NCI-H510A (cell line): Measurements from ENCODE around the gene GPC2.
"Not testable (repeated sequence)": the region's sequence is repeated elsewhere in the genome, so short reads cannot be mapped to it uniquely, and the experiment has no call there.

Experiments used
- DNase-seq: peaks from one replicate; lab custom pipeline; 2025; lab: John Stamatoyannopoulos, UW

The GPC2 gene, protein sequence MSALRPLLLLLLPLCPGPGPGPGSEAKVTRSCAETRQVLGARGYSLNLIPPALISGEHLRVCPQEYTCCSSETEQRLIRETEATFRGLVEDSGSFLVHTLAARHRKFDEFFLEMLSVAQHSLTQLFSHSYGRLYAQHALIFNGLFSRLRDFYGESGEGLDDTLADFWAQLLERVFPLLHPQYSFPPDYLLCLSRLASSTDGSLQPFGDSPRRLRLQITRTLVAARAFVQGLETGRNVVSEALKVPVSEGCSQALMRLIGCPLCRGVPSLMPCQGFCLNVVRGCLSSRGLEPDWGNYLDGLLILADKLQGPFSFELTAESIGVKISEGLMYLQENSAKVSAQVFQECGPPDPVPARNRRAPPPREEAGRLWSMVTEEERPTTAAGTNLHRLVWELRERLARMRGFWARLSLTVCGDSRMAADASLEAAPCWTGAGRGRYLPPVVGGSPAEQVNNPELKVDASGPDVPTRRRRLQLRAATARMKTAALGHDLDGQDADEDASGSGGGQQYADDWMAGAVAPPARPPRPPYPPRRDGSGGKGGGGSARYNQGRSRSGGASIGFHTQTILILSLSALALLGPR

DNA sequence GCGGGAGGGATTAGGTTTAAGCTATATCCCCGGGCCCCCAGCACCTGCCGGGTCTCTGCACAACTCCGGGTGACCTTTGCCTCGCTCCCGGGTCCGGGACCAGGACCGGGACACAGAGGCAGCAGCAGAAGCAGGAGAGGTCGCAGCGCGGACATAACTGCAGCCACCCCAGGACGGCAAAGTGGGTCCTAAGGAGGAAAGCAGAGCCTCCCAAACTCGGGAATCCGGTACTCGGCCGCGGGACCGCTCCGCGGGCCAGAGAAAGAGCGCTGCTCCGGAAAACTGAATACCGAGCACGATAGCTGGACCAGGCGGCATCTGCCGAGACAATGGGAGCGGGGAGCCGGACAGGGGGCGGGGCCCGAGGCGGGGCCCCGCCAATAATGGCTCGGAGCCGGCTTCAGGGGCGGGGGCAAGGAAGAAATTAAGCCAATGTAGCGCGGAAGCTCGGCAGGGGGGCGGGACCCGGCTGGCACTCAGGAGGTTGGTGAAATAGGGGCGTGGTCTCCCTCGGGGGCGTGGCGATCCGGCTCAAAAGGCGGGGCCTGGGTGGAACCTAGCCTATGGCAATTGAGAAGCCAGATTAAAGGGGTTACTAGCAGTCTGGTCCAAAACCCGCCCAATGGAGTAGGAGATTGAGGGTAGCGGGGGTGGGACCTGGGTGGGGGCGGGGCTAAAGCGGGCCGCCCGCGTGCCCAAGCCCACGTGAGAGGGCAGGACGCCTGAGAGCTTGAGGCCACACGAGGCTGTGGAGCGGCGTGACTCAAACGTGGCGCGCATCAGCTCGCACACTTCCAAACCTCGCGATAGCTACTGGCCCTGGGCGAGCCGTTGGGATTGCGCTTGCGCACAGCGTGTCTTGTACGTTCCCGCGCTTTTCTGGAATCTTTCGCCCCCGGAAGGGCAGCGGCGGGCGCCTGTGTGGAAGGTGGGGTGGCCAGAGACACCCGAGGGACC, at the start of gene GPC2, which contains the start of gene STAG3:
Gene GPC2 (minus strand): TSS at position 337 of the 957 bp plus-strand sequence. CDS start 182 bp downstream, at position 155.
Gene STAG3 (plus strand): TSS at position 874 of the 957 bp plus-strand sequence. CDS start 2,639 bp downstream, outside the sequence.
- DNase-seq, result peak; percentile 82

DNA sequence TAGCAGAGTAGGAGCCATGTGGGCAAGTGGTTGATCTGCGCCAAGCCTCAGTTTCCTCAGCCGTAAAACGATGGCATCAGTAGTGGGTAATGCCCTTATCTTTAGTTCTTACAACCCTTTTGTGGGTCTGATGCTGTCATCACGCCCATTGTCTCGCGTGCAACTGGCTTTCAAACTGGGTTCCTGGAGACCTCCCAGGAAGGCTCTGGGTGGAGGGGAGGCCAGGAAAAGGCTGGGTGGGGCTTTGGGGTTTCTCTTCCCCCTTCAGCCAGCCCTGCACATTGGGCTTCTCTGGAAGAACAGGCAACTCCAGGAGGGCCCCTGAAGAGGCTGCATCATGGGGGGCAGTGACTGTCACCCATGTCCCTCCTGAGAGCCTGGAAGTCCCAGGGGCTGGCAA, 47.7 kb upstream of the GPC2 start:
- not testable (repeated sequence) for DNase-seq

DNA sequence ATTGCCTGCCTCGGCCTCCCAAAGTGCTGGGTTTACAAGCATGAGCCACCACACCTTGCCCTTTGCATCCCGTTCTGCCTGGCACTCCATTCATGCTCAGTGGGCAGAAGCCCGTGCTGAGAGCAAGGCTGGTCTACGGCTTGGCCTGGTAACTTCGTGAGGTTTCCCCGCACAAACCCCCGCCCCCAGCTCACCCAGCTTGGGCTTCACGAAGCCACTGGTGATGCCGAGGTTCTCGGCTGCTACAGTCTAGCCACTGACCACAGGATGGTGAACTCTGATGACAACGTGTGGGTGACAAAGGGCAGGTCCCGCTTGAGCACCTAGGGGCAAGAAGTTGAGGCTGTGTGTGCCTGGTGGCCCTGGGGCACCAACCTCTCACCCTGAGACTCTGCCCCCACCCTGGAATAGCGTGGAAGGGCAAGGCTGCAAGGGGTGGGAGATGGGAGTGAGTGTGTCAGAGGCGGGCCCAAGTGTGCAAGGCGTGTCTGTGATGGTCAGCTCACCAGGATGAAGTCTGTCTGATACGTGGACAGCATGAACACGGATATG, 46.3 kb upstream of the GPC2 start:
- not testable (repeated sequence) for DNase-seq

DNA sequence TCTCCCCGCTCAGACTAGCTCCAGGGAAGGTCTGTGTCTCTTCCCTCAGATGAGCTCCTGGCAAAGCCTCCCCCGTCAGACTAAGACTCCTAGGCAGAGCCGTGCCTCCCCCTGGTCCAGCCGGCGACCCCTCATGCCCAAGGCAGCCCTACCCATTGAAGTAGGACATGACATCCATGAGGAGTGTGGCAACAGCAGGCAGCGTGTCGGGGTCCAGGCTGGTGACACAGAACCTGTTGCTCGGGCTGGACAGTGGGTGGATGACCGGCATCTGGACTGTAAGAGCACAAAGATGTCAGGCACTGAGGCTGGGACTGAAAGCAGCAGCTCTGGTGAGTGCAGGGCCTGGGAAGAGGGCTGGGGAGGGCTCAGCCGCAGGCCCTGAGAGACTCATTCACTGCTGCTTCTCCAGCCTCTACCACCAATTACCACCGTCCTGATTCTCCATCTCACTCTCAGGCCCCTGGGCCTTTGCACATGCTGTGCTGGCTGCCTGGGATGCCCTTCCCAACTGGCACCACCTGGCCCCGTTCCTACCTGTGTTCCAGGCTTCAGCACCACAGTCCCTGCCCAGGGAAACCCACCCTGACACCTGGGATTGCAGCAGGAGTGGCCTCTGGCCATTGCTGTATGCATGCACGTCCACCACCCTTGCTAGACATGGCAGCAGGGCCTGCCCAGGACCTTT, 45.4 kb upstream of the GPC2 start:
- no peak for DNase-seq

DNA sequence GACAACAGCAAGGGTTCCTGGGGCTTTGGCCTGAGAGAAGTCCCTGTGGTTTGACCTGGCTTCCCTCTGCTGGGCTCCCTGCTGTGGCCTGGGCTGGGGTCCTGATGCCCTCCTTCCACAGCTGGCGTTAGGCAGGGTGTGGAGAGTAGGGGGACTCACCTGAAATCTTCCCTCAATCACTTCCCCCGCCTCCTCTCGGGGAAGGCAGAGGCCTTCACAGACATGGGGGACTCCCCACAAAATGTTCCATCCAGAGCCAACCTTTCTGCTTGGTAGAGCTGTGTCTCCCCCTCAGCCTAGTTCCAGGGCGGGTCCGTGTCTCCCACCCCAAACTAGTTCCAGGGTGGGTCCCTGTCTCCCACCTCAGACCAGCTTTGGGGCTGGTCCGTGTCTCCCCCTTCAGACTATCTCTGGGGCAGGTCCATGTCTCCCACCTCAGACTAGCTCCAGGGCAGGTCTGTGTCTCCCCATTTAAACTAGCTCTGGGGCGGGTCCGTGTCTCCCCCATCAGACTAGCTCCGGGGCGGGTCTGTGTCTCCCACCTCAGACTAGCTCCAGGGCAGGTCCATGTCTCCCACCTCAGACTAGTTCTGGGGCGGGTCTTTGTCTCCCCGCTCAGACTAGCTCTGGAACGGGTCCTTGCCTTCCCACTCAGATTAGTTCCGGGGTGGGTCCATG, 44.7 kb upstream of the GPC2 start:
- no peak for DNase-seq

DNA sequence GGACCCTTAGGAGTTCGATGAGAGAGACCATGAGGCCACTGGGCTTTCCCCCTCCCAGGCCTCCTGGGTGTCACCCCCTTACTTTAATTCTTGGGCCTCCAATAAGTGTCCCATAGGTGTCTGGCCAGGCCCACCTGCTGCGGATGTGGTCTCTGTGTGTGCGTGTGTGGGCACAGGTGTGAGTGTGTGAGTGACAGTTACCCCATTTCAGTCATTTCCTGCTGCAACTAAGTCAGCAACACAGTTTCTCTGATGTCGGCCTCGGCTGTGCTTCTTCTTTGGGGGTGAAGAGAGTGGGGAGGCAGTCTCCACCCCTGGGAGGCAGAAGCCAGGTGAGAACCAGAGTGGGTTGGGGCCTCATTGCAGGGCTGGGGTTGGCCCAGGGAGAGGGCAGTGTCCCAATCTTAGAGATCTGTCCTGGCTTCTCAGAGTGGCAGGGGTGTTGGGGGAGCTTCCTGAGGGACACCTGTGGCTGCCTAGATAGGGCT, 44.1 kb upstream of the GPC2 start:
- DNase-seq, result no peak

DNA sequence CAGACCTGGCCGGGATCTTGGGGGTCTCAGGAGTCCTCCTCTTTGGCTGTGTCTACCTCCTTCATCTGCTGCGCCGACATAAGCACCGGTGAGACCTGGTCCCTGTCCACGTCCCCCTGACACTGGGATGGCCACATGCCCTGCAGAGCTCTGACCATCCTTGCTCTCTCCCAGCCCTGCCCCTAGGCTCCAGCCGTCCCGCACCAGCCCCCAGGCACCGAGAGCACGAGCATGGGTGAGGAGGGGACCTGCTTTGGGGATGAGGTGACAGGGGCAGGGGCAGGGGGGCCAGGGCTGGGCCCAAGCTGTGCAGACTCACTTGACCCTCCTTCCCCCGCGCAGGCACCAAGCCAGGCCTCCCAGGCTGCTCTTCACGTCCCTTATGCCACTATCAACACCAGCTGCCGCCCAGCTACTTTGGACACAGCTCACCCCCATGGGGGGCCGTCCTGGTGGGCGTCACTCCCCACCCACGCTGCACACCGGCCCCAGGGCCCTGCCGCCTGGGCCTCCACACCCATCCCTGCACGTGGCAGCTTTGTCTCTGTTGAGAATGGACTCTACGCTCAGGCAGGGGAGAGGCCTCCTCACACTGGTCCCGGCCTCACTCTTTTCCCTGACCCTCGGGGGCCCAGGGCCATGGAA, 43.5 kb upstream of the GPC2 start:
- no peak for DNase-seq

DNA sequence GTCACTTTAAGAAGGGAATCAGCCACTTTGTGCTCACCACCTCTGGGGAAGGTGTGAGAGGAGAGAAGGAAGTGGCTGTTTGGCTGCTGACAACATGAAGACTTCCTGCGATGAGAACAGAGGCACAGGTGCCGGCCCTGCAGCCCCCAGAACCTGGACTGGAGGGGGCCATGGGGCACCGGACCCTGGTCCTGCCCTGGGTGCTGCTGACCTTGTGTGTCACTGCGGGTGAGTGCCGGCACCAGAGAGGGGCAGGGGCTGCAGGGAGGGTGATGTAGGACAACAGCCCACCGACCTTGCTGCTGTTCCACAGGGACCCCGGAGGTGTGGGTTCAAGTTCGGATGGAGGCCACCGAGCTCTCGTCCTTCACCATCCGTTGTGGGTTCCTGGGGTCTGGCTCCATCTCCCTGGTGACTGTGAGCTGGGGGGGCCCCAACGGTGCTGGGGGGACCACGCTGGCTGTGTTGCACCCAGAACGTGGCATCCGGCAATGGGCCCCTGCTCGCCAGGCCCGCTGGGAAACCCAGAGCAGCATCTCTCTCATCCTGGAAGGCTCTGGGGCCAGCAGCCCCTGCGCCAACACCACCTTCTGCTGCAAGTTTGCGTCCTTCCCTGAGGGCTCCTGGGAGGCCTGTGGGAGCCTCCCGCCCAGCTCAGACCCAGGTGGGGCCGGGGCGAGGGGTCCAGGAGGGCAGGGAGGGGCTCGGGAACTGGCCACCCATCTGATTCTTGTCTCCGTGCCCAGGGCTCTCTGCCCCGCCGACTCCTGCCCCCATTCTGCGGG, 42.8 kb upstream of the GPC2 start, which contains the start of gene PVRIG:
Gene PVRIG (plus strand): TSS at position 149 of the 785 bp plus-strand sequence. CDS start 22 bp downstream, at position 171.
- not testable (repeated sequence) for DNase-seq

DNA sequence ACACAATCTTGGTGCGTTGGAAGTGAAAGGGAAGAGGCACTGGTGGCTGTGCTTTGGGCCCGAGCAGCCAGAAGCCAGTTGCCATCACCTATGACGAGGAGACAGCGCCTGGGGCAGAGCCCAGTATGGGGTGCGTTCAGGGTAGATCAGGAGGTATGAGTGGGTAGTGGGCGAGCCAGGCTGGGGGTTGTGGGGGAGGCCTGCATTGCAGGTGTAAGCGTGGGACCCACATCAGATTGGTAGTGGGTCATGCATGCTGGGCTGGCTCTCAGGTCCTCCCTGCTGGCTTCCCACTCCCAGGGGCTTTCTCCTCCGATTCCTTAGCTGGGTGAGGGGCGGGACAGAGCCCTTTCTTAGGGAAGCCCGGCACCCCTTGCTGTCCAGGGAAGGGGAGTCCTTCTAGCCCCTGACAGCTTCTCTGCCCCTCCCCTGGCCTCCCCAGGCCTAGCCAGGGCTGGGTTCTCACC, 42.1 kb upstream of the GPC2 start:
- no peak for DNase-seq

DNA sequence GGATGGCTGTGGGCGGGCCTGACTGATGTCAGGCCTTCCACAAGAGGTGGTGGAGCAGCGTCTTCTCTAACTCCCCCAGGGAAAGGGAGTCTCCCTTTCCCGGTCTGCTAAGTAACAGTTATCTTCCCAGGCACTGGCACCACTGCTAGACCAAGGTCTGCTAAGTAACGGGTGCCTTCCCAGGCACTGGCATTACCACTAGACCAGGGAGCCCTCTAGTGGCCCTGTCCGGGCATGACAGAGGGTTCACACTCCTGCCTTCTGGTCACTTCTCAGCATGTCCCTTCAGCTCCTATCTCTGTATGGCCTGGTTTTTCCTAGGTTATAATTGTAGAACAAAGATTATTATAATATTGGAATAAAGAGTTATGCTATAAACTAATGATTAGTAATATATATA, 40.8 kb upstream of the GPC2 start:
- not testable (repeated sequence) for DNase-seq

DNA sequence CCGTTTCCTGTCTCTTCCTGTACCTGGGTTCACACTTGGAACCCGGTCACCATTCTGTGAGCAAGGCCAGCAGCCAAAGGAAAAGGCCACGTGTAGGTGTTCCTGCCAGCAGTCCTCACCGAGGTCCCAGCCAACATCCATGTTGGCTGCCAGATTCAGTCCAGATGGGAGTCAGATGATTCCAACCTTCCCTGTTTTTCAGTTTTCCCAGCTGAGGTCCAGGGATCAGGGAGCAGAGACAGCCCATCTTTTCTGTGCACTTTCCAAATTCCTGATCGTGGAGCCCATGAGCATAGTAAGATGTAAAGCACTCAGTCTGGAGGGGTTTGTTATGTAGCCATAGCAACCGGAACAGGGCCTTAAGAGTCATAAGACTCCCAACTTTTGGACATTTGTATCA, 38.7 kb upstream of the GPC2 start:
- no peak for DNase-seq

DNA sequence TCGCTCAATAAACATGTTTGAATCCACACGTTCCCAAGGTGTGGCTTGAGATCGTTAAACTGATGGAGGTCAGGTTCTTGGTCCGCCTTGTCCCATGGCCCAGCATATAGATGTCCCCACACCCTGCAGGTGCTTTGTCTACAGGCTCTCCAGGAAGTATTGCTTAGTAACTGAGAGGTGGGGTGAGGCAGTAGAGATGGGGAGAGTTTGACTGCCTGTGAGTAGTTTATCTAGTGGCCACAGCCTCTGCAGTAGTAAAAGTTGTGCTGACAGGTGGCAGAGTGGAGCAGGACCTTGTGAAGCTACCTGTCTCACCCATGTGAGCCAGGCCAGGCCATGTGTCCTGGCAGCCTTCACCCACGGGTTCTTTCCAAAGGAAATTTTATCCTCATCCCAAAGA, 37.2 kb upstream of the GPC2 start:
- DNase-seq, result not testable (repeated sequence)

DNA sequence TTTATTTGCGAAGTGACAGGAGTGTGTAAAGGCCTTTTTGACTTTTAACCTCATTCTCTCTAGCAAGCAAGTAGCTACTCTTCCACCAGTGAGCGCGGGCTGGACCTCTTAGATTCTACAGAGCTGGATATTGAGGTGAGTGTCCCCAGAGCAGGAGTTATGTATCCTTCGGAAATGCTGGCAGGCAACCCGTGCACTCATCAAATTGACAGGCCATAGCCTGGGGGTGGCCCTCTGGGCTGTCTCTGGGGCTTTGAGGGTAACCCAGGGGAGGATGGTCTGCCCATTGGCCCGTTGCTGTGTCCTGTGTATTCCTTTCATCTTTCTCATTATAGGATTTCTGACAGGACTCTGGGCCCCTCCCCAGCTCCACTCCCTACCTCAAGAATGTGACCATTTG, 36.5 kb upstream of the GPC2 start:
- DNase-seq, result no peak

DNA sequence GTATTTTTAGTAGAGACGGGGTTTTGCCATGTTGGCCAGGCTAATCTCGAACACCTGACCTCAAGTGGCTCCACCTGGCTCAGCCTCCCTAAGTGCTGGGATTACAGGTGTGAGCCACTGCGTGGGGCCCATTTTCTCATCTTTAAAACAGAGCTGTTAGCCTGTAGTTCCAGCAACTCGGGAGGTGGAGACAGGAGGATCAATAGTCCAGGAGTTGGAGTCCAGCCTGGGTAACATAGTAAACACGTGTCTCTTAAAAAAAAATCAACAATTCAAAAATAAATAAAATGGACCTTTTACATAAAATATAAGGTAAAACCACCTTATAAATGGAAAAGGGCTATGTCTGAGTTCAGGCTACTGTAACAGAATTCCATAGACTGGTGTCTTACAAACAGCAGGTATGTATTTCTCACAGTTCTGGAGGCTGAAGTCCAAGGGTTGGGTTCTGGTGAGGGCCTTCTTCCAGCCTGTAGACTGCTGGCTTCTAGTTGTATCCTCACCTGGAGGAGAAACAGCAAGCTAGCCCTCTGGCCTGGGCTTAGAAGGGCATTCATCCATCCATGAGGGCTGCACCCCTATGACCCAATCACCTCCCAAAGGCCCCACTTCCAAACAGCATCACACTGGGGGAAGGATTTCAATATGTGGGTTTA, 35.6 kb upstream of the GPC2 start:
- DNase-seq, result no peak

DNA sequence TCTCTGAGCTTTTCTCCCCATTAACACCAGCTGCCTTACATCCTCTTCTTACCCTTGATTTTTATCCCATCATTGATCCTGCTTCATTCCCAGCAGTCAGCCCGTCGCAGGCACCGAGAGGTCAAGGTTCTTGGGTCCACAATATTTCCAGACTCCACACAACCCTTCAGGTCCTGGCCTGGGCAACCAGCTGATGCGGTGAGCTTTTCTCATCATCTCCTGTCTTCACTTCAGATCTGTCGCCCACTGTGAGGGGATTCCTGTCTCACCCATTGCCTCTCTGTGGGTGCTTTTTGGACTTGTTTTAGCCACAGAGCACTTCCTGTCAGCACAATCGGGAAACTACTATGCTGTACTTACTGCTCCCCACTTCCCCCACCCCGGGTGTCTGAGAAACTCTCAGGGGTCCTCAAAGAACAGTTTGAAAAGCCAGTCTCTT, 34.2 kb upstream of the GPC2 start:
- no peak for DNase-seq

DNA sequence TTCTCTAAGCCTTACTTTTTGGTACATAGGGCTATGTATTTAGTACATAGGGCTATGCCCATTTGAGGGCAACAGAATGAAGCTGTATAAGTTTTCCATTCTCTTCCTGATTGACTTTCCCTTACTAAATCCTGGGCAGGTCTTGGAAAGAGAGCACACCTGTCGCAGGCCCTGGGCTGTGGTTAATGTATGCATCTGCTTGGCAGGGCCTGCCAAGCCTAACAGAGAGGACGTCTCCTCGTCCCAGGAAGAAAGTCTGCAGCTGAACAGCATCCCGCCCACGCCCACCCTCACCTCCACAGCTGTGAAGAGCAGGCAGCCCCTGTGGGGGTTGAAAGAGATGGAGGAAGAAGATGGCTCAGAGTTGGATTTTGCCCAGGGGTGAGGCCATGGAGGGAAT, 33.6 kb upstream of the GPC2 start:
- DNase-seq, result no peak

DNA sequence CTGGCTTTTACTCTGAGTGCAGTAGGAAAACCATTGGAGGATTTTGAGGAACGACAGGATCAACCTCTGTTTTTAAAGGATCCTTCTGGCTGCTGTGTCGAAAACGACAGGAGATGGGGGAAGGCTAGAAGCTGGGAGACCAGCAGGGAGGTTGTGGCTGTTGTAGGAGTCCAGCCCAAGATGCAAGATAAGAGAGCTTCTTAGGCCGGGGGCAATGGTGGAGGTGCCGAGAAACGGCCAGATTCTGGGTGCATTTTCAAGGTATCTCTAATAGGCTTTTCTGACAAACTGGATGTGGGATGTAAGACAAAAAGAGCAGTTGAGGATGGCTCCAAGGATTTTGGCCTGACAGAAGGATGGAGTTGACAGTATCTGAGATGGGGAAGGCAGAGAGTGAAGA, 32.3 kb upstream of the GPC2 start:
- DNase-seq, result no peak

DNA sequence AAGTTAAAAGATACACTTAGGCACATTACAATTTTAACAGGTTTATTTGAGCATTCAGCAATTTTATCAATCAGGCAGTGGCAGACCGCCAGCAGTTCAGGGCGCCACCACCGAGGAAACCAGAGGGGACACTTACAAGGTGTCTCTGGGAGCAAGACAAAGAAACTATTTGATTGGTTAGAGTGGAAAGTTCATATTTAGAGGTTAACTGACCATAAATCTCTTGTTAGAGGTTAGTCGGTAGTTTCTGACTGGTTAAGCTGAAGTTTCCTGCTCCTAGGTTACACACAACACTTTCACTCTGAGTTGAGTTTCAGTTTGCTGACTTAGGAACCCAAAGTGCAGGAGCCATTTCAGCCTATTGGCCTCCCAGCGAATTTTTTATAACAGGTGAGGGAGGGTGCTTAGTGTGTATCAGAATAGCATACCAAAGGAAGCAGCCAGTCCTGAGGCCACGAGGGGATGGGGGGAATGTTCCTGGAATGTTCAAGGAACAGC, 31.8 kb upstream of the GPC2 start:
- no peak for DNase-seq
